KG1 (cell line): Measurements from ENCODE around the gene OPN1MW.
"Not testable (repeated sequence)": the region's sequence is repeated elsewhere in the genome, so short reads cannot be mapped to it uniquely, and the experiment has no call there.

ENCODE experiments used
- DNase-seq: peaks from one replicate; lab custom pipeline; 2025; lab: John Stamatoyannopoulos, UW

OPN1MW gene

DNA sequence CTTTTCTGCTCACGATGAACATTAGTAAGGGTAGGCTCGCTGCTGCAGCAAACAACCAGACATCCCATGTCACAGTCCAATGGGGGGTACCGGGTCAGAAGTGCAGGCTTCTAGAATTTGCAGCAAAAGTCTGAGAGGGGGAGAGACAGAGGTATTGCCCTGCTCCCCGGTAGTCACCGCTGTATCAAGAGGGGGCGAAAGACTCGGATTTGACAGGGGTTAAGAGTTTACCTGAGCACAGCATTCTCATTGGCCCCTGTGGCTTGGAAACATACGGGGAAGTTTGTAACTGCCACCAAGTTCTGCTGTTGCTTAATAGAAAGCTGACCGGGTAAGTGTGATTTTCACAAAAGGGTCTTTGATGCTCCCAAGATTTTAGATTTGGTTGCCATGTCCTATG, 28.7 kb downstream of the OPN1MW start:
- DNase-seq: not testable (repeated sequence)

DNA sequence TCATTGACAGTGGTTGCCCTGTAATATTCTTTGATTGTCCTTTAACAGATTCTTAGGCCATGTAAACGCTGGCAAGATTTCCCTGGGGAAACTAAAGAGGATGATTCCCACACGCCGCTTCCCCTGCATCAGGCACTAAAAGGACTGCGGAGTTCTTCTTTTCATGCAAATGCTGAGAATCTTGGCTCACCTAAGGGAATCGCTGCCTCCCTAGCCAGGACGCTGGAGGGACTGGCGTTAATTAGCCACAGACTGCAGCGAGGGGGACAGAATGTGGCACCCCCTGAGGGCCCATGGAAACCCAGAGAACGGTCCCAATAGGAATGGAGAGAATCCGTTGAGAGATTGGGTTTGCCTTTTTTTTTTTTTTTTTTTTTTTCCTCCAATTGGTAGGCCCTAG, 29.1 kb downstream of the OPN1MW start:
- DNase-seq: not testable (repeated sequence)

DNA sequence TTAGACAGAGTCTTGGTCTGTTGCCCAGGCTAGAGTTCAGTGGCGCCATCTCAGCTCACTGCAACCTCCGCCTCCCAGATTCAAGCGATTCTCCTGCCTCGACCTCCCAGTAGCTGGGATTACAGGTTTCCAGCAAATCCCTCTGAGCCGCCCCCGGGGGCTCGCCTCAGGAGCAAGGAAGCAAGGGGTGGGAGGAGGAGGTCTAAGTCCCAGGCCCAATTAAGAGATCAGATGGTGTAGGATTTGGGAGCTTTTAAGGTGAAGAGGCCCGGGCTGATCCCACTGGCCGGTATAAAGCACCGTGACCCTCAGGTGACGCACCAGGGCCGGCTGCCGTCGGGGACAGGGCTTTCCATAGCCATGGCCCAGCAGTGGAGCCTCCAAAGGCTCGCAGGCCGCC, 37.1 kb downstream of the OPN1MW start, which contains the start of gene OPN1MW2:
Gene OPN1MW2 (plus strand): TSS at position 301 of the 400 bp plus-strand sequence. CDS start 60 bp downstream, at position 361.
- not testable (repeated sequence) for DNase-seq

DNA sequence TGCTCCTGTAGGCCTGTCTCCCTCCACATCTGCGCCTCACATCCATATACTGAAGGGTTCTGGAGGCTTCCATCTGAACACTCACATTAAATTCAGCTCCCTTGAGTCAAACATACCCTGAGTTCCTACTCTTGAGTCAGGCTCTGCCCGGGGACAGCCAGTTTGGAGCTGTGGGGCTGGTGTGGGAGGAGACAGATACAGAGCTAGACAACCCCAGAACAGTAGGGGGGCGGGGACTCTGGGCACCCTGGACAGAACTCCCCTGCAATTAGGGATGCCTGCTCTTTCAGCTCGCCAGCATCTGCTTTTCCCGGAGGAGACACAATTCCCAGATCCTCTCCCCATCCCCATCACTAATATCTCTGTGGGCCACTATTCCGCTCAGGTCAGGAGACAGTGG, 42.9 kb downstream of the OPN1MW start:
- not testable (repeated sequence) for DNase-seq

DNA sequence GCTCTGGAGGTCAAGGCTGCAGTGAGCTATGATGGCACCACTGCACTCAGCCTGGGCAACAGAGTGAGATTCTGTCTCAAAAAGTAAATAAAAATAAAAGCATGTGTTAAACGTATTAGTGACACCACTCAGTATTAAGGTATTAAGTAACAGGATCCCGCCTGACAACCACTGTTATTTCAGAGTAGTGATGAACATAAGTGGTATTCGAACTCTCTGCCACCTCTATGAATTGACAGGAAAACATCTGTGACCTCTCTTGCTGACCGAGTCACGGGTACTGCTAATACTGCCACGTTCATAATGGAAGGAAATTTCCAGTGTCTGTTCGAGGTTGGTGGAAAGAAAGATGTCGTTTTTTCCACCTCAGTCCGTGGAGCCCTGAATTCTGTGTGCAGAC, 44.3 kb downstream of the OPN1MW start:
- DNase-seq: not testable (repeated sequence)

DNA sequence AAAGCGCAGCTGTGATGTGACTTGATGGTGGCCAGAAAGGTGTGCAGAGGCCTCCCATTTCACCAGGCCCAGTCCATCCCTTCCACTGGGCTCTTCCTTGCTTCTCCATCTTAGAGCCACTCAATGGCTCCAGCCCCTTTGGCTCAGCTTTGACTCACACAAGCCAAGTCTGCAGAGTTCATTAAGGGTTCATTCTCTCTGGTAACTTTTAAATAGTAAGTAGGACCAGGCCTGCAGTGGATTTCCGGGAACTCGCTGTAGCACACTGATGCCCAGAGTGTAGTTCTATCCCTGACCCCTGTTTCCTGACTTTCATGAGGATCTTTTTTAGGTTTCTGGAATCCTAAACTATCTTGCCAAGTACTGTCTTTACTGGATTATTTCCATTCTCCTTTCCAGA, 49.0 kb downstream of the OPN1MW start:
- DNase-seq: not testable (repeated sequence)

DNA sequence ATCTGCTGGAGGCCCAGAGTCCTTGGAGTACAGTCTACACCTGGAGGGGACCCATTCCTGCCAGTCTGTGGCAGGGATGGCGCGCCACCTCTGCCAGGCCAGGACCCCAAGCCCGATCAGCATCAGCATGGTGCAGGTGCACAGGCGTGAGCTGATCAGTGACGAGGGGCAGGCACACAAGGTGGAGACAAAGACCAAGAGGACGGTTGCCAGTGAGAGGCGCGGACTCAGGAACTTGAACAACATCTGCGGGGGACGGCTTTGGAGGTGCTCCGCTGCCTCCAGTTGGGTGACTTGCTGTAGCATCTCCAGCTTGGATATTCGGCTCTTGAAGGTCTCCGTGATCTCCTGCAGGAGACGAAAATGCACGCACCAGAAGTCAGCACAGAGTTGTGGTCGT, 51.2 kb downstream of the OPN1MW start:
- not testable (repeated sequence) for DNase-seq

DNA sequence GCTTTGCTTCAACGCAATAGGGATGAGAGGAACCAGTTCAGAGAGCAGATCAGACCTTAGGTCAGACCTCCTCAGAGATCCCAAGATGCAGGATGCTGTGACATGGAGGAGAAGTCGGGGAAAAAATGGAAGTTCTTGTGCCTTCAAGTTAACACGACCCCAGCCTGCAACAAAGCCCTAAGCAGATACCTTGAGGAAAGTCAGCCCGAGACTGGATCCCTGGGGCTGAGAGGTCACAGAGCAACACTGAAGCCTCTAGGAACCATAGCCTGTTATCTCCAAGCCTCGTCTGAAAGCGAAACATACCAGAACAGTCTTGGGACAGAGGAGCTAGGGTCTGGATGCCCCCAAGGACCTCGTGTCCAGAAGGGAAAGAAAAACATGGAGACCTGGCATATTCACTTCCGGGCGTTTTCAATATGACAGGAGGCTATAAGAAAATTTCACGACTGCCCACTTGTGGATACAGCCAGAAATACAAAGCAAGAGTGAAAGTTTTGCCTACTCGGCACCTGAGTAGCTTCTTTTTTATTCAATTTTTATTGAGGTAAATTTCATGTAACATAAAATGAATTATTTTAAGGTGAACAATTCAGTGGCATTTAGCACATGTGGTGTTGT, 56.7 kb downstream of the OPN1MW start:
- DNase-seq: not testable (repeated sequence)

DNA sequence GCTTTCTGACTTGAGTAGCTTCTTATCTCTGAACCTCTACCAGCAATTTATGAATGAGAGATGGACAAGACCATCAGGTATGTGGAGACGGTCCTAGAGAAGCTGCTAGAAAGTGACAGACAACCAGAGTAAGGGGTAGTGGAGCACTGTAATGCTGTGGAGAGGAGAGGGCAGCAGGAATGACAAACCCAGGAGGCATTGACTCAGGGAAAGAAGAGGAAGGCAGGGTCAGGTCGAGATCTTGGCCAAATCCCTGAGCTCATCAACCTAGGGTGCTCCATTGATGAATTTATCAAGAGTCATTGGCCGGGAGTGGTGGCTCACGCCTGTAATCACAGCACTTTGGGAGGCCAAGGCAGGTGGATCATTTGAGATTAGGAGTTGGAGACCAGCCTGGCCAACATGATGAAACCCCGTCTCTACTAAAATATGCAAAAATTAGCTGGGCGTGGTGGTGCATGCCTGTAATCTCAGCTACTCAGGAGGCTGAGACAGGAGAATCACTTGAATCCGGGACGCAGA, 57.6 kb downstream of the OPN1MW start:
- DNase-seq: not testable (repeated sequence)
